ENCODE results near the gene DENR.
"Not testable (repeated sequence)": the region's sequence is repeated elsewhere in the genome, so short reads cannot be mapped to it uniquely, and the experiment has no call there.

DENR gene

GRCh38 chr12:122740351-122740750 lies 12.3 kb upstream of the DENR start:
- in situ Hi-C loops (cut with MboI; ENCODE audit: low sequenced_read_pairs): no loop called here

- in situ Hi-C loops (cut with MboI; ENCODE audit: low sequenced_read_pairs): no loop called here
Measured at GRCh38 chr12:122743895-122744525, 8.6 kb upstream of the DENR start.

DNA sequence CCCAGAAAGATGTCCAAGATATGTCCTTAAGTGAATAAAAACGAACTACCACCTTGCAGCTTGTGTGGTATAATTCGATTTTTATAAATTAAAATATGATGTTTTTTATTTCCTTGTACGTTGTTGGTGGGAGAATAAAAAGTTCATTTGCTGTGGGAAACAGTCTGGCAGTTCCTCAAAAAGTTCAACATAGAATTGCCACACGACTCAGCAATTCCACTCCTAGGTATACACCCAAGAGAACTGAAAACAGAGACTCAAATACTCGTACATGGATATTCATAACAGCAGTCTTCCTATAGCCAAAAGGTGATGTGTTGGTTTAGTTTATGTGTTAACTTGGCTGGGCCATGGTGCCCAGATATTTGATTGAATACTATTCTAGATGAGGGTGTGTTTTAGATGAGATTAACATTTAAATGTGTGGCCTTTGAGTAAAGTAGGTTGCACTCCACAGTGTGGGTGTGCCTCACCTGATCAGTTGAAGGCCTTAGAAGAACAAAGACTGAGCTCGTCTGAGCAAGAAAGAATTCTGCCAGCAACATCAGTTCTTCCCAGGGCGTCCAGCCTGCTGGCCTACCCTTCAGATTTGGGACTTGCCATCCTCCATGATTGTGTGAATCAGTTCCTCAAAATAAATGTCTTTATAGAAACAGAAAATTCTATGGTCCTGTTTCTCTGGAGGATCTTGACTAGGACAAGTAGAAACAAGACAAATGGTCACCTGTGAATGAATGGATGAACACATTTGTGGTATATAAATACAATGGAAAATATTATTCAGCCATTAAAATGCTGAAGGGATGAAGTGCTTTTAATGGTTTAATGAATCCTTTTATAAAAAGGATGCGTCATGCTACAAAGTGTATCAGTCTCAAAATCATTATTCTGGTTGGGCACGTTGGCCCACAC lies 5.1 kb upstream of the DENR start:
- in situ Hi-C loops (cut with MboI; ENCODE audit: low sequenced_read_pairs): no loop called here

GRCh38 chr12:122749569-122750332 lies 2.9 kb upstream of the DENR start:
- in situ Hi-C loops (cut with MboI; ENCODE audit: low sequenced_read_pairs): loop anchor here (5.0 kb wide), 1 partner anchor 112 kb away; no protein-coding TSS in a partner anchor

DNA sequence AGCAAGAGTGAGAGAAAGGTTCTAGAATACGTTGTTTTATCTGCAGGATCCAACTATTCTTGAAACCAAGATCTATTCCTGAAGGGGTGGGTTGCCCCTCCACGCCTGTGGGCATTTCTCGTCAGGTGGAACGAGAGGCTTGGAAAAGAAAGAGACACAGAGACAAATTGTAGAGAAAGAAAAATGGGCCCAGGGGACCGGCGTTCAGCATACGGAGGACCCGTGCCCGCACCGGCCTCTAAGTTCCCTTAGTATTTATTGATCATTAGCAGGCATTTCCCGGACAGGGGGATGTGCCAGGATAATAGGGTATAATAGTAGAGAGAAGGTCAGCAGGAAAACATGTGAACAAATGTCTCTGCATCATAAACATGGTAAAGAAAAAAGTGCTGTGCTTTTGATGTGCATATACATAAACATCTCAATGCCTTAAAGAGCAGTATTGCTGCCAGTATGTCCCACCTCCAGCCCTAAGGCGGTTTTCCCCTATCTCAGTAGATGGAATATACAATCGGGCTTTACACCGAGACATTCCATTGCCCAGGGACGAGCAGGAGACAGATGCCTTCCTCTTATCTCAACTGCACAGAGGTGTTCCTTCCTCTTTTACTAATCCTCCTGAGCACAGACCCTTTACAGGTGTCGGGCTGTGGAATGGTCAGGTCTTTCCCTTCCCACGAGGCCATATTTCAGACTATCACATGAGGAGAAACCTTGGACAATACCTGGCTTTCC lies 1.7 kb upstream of the DENR start:
- in situ Hi-C loops (cut with MboI; ENCODE audit: low sequenced_read_pairs): loop anchor here (5.0 kb wide), 1 partner anchor 114 kb away; no protein-coding TSS in a partner anchor

GRCh38 chr12:122753319-122753650 lies 661 bp downstream of the DENR start:
- in situ Hi-C loops (cut with MboI; ENCODE audit: low sequenced_read_pairs): loop anchor here (5.0 kb wide), 1 partner anchor 116 kb away; no protein-coding TSS in a partner anchor

DNA sequence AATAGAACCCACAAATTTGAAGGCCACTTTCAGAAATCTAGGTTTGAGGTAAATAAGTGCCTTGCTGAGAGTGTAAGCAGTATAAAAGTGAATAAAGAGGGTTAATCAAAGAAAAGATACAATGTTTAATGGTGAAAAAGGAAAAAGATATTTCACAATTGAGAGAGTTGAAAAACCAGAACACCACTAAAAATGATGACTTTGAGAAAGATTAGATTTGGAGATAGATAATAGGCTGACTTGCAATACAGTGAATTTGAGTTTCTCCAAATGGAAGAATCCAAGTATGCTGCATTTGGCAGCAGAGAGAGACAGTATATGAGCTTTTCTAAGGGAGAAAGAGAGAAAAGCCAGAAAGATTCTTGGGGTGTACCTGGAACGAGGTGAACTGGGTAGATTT lies 2.2 kb downstream of the DENR start:
- in situ Hi-C loops (cut with MboI; ENCODE audit: low sequenced_read_pairs): loop anchor here (5.0 kb wide), 1 partner anchor 117 kb away; no protein-coding TSS in a partner anchor

- in situ Hi-C loops (cut with MboI; ENCODE audit: low sequenced_read_pairs): no loop called here
Measured at GRCh38 chr12:122757568-122757967, 4.9 kb downstream of the DENR start.

DNA sequence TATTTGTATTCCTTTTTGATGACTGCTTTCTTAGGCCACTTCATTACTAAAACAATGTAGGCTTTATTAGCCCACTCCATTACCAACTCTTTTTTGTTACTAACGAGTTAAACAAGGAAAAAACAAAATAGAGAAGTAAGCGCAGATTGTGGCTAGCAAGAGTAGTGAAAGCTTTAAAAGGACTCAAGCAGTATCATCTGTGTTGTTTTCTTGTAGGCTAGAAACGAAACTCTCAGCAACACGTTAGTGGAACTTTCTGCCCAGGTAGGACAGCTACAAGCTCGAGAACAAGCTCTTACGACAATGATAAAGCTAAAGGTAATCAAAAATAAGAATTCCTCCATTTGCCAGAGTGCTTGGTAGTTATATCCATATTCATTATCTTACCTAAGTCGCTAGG lies 32.9 kb downstream of the DENR start:
- in situ Hi-C loops (cut with MboI; ENCODE audit: low sequenced_read_pairs): no loop called here

DNA sequence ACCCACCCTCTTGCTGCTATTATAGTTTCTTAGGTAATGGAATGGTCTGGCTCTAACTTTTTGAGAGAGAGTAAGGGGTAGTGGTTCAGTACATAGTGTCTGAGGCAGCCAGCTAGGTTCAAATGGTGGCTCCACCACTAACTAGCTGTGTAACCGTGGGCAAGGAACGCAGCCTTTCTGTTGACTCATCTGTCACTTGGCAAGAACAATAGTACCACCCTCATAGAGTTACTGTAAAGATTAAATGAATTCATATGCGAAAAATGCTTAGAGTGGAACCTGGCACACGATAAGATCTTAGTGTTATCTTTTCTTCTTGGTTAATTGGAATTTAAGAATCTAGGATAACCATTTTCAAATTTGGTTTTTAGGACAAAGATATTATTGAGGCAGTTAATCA lies 35.8 kb downstream of the DENR start:
- in situ Hi-C loops (cut with MboI; ENCODE audit: low sequenced_read_pairs): no loop called here

GRCh38 chr12:122789637-122790036 lies 37.0 kb downstream of the DENR start:
- in situ Hi-C loops (cut with MboI; ENCODE audit: low sequenced_read_pairs): no loop called here

- in situ Hi-C loops (cut with MboI; ENCODE audit: low sequenced_read_pairs): no loop called here
Measured at GRCh38 chr12:122790393-122791075, 37.9 kb downstream of the DENR start.

GRCh38 chr12:122793685-122794106 lies 41.1 kb downstream of the DENR start:
- in situ Hi-C loops (cut with MboI; ENCODE audit: low sequenced_read_pairs): no loop called here

DNA sequence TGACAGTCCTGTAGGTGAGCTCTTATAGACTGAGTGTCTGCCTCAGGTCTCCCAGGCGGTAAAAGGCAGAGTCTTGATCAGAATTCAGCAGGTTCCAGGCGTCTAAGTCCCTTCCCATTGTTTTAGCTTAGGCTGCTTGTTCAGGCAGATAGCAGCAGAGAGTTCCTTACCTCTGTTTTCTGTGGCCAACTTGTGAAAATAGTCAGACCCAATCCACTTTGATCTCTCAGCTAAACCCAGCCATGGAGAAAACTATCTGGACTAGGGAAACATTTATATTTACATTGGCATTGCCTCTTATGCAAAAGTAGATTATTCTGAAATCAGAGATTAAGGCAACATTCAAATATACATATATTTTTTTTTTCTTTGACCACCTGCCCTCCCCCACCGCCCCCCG lies 43.2 kb downstream of the DENR start:
- in situ Hi-C loops (cut with MboI; ENCODE audit: low sequenced_read_pairs): no loop called here

DNA sequence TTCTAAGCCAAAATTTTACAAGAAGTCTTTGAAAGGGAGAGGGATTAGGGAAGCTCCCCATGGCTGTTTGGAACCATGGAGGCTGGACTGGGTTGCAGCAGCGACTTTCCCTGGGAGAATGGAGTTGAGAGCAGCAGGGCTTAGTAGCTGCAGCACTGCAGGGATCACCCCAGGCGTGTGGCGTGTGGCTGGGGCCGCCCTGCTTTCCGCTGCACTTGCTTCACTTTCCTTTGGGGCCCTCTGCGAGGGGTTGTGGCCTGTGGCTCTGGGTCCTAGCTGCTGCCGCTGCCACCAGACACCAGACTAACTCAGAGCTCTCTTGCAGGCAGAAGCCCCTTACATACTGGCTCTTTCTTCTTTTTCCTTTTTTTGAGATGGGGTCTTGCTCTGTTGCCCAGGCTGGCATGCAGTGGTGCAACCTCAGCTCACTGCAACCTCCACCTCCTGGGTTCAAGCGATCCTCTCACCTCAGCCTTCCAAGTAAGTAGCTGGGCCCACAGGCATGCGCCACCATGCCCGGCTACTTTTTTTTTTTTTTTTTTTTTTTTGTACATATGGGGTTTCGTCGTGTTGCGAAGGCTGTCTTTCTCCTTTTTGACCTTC lies 47.1 kb downstream of the DENR start:
- in situ Hi-C loops (cut with MboI; ENCODE audit: low sequenced_read_pairs): no loop called here

GRCh38 chr12:122803937-122804336 lies 51.3 kb downstream of the DENR start:
- in situ Hi-C loops (cut with MboI; ENCODE audit: low sequenced_read_pairs): no loop called here

DNA sequence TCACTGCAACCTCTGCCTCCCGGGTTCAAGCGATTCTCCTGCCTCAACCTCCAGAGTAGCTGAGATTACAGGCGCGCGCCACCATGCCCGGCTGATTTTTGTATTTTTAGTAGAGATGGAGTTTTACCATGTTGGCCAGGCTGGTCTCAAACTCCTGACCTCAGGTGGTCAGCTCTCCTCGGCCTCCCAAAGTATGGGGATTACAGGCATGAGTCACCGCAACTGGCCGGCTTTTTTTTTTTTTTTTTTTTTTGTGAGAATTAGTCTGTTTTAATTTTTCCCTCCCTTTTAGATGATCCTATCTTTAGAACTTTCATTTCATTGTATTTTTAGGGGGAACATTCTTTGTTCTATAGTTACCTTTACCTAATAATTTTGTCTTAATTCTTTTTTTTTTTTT lies 52.3 kb downstream of the DENR start:
- in situ Hi-C loops (cut with MboI; ENCODE audit: low sequenced_read_pairs): not testable (repeated sequence)

DNA sequence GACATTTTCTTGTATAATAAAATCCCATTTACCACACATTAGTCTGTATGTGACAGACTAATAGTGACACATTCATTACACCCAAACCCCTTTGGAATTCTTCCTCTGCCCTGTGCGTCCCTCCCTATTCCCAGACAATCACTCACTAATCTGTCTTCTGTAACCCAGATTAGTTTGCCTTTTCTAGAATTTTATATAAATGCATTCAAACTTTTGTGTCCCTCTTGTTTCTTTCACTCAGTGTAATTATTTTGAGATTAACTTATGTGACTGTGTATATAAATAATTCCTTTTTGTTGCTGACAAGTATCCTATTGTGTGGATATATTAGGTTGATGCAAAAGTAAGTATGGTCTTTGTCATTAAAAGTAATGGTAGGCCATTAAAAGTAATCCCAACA lies 55.0 kb downstream of the DENR start:
- in situ Hi-C loops (cut with MboI; ENCODE audit: low sequenced_read_pairs): no loop called here

GRCh38 chr12:122811777-122812176 lies 59.2 kb downstream of the DENR start:
- in situ Hi-C loops (cut with MboI; ENCODE audit: low sequenced_read_pairs): no loop called here

DNA sequence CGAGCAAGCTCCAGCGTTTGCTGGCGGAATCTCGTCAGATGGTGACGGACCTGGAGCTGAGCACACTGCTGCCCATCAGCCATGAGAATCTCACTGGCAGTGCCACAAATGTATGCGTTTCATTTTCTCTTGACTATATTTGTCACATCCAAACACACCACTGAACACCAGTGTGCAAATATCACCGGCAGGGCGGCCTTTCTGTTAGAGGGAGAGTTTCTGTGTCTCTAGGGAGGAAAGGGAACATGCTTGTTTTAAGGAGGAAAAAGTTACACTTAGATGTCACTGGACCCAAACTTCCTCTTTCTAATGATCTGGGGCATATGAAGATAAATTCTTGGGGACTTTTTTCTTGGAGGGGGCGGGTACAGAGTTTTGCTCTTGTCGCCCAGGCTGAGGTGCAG lies 60.7 kb downstream of the DENR start:
- in situ Hi-C loops (cut with MboI; ENCODE audit: low sequenced_read_pairs): no loop called here

Data from HL-60/S4 treated with phorbol 12-myristate 13-acetate at 8.2 ng/mL for 4 days and 3 days (cell line).